GM18861 (cell line): Measurements from ENCODE around the gene PPIG.
"Not testable (repeated sequence)": the region's sequence is repeated elsewhere in the genome, so short reads cannot be mapped to it uniquely, and the experiment has no call there.

Experiments
- ATAC-seq: cut with Tn5 transposase; IDR thresholded peaks from one replicate; pipeline ENCODE4 v1.9.1; 2021; ENCODE audit not compliant: unreplicated experiment

PPIG gene

GRCh38 chr2:169662744-169663143, 78.6 kb downstream of the PPIG start:
- no peak for ATAC-seq

GRCh38 chr2:169663247-169663646, 79.1 kb downstream of the PPIG start:
- no peak for ATAC-seq

GRCh38 chr2:169664600-169664977, 80.4 kb downstream of the PPIG start:
- no peak for ATAC-seq

- ATAC-seq = no peak
Measured at GRCh38 chr2:169664978-169665930, 81.1 kb downstream of the PPIG start.

- ATAC-seq = no peak
Measured at GRCh38 chr2:169667583-169667982, 83.4 kb downstream of the PPIG start.

GRCh38 chr2:169670215-169670651, 86.1 kb downstream of the PPIG start:
- no peak for ATAC-seq

GRCh38 chr2:169670937-169671336, 86.8 kb downstream of the PPIG start:
- no peak for ATAC-seq

- ATAC-seq = no peak
Measured at GRCh38 chr2:169672406-169672805, 88.3 kb downstream of the PPIG start.

- ATAC-seq = no peak
Measured at GRCh38 chr2:169673106-169673505, 89.0 kb downstream of the PPIG start.

GRCh38 chr2:169673921-169674320, 89.8 kb downstream of the PPIG start:
- no peak for ATAC-seq

GRCh38 chr2:169676357-169676756, 92.2 kb downstream of the PPIG start:
- ATAC-seq = no peak

- no peak for ATAC-seq
Measured at GRCh38 chr2:169676850-169677249, 92.7 kb downstream of the PPIG start.

GRCh38 chr2:169683054-169683424, 98.9 kb downstream of the PPIG start:
- ATAC-seq = no peak

- no peak for ATAC-seq
Measured at GRCh38 chr2:169683425-169684134, 99.4 kb downstream of the PPIG start.

- no peak for ATAC-seq
Measured at GRCh38 chr2:169684135-169684565, 100.0 kb downstream of the PPIG start.

GRCh38 chr2:169684712-169685111, 100.6 kb downstream of the PPIG start:
- ATAC-seq = not testable (repeated sequence)

GRCh38 chr2:169686825-169687224, 102.7 kb downstream of the PPIG start:
- not testable (repeated sequence) for ATAC-seq

GRCh38 chr2:169687943-169688342, 103.8 kb downstream of the PPIG start:
- ATAC-seq = not testable (repeated sequence)

GRCh38 chr2:169690958-169691357, 106.8 kb downstream of the PPIG start:
- ATAC-seq = no peak
